WTC11 (cell line): ENCODE data around the gene THOC5. TPM values are rescaled to one million over a fixed set of nuclear protein-coding genes. Genes with fewer than 3 reads are reported as not detected.
"Not testable (repeated sequence)": the region's sequence is repeated elsewhere in the genome, so short reads cannot be mapped to it uniquely, and the experiment has no call there.

Experiments
- ATAC-seq: fragments of 200-7000 bp; cut with Tn5 transposase; 2 replicates; pipeline ENCODE4 v1.10.0; 2021; ENCODE audit warnings: mild to moderate bottlenecking, moderate library complexity
- CTCF ChIA-PET: fragments of 300-600 bp; sonication (Branson Sonifier 250); formaldehyde crosslinking; loops from one replicate; lab custom pipeline; 2021; ENCODE audit warnings: antibody characterized with exemption; lab: Charles Lee
- POLR2A ChIA-PET: fragments of 350-600 bp; sonication (Branson Sonifier 250); formaldehyde crosslinking; loops from one replicate; lab custom pipeline; 2021; ENCODE audit warnings: antibody characterized with exemption; lab: Charles Lee
- DNase-seq: peaks from one replicate; pipeline ENCODE4 v3.0.0; 2021; ENCODE audit warnings: low spot score
- H3K27ac Mint-ChIP-seq: 2 replicates; pipeline ENCODE4 v1.8.0; 2021; ENCODE audit warnings: mixed read lengths
- H3K27me3 Mint-ChIP-seq: 2 replicates; pipeline ENCODE4 v1.8.0; 2021; ENCODE audit warnings: low read depth, mild to moderate bottlenecking, moderate library complexity, mixed read lengths
- H3K36me3 Mint-ChIP-seq: 2 replicates; pipeline ENCODE4 v1.8.0; 2021; ENCODE audit warnings: mixed read lengths
- H3K4me1 Mint-ChIP-seq: 2 replicates; pipeline ENCODE4 v1.8.0; 2022; ENCODE audit warnings: mixed read lengths
- H3K4me3 Mint-ChIP-seq: 2 replicates; pipeline ENCODE4 v1.8.0; 2021; ENCODE audit warnings: mild to moderate bottlenecking, moderate library complexity, mixed read lengths
- H3K9me3 Mint-ChIP-seq: 2 replicates; pipeline ENCODE4 v1.8.0; 2021; ENCODE audit warnings: mixed read lengths
- ATF1 ChIP-seq: sonication (generic); formaldehyde crosslinking; IDR thresholded peaks from 2 replicates; pipeline ENCODE4 v1.8.1; 2023; ENCODE audit warnings: mild to moderate bottlenecking, moderate library complexity, missing genetic modification reagents
- CBFB ChIP-seq: sonication (generic); formaldehyde crosslinking; IDR thresholded peaks from 2 replicates; pipeline ENCODE4 v1.8.1; 2022; ENCODE audit warnings: mild to moderate bottlenecking, low read depth, missing genetic modification reagents
- CREB1 ChIP-seq: sonication (generic); formaldehyde crosslinking; IDR thresholded peaks from 2 replicates; pipeline ENCODE4 v1.8.0; 2023; ENCODE audit warnings: mild to moderate bottlenecking, missing genetic modification reagents
- CTCF ChIP-seq: fragments of 200-600 bp; IDR thresholded peaks from 2 replicates; pipeline ENCODE4 v1.8.0; 2022; ENCODE audit warnings: antibody characterized with exemption
- EMX1 ChIP-seq: fragments of 250-450 bp; sonication (Bioruptor Pico); IDR thresholded peaks from 2 replicates; pipeline ENCODE4 v1.8.0; 2021; ENCODE audit warnings: mild to moderate bottlenecking
- ESRRA ChIP-seq: sonication (generic); formaldehyde crosslinking; IDR thresholded peaks from 2 replicates; pipeline ENCODE4 v1.8.1; 2022; ENCODE audit warnings: mild to moderate bottlenecking, missing genetic modification reagents, borderline replicate concordance
- FOXK1 ChIP-seq: sonication (generic); formaldehyde crosslinking; IDR thresholded peaks from 2 replicates; pipeline ENCODE4 v1.8.0; 2022; ENCODE audit warnings: mild to moderate bottlenecking, moderate library complexity, missing genetic modification reagents
- FOXP1 ChIP-seq: sonication (generic); formaldehyde crosslinking; IDR thresholded peaks from 2 replicates; pipeline ENCODE4 v1.8.0; 2022; ENCODE audit warnings: missing genetic modification reagents, mild to moderate bottlenecking, moderate library complexity, borderline replicate concordance
- GRHL2 ChIP-seq: fragments of 250-450 bp; sonication (Bioruptor Pico); IDR thresholded peaks from 2 replicates; pipeline ENCODE4 v1.8.0; 2022; ENCODE audit warnings: mild to moderate bottlenecking, moderate library complexity; ENCODE audit not compliant: insufficient replicate concordance, severe bottlenecking
- HMGA2 ChIP-seq: fragments of 250-450 bp; sonication (Bioruptor Pico); IDR thresholded peaks from 2 replicates; pipeline ENCODE4 v1.4.0; 2021; ENCODE audit warnings: mild to moderate bottlenecking, moderate library complexity
- NFYB ChIP-seq: sonication (generic); formaldehyde crosslinking; conservative IDR thresholded peaks from 2 replicates; pipeline ENCODE4 v1.8.0; 2022; ENCODE audit warnings: low read depth, missing genetic modification reagents
- NR1H2 ChIP-seq: sonication (generic); formaldehyde crosslinking; IDR thresholded peaks from 2 replicates; pipeline ENCODE4 v1.9.0; 2021; ENCODE audit warnings: mild to moderate bottlenecking, moderate library complexity, missing genetic modification reagents
- PRDM15 ChIP-seq: sonication (generic); formaldehyde crosslinking; IDR thresholded peaks from 2 replicates; pipeline ENCODE4 v1.8.0; 2022; ENCODE audit warnings: missing genetic modification reagents
- SMAD3 ChIP-seq: sonication (generic); formaldehyde crosslinking; IDR thresholded peaks from 2 replicates; pipeline ENCODE4 v1.8.0; 2022; ENCODE audit warnings: missing genetic modification reagents, mild to moderate bottlenecking, borderline replicate concordance
- STAT6 ChIP-seq: sonication (generic); formaldehyde crosslinking; conservative IDR thresholded peaks from 2 replicates; pipeline ENCODE4 v1.8.1; 2023; ENCODE audit warnings: mild to moderate bottlenecking, low read depth, missing genetic modification reagents, moderate library complexity
- TEAD1 ChIP-seq: sonication (generic); formaldehyde crosslinking; IDR thresholded peaks from 2 replicates; pipeline ENCODE4 v1.8.0; 2022; ENCODE audit warnings: mild to moderate bottlenecking, missing genetic modification reagents
- ZBTB21 ChIP-seq: sonication (generic); formaldehyde crosslinking; IDR thresholded peaks from 2 replicates; pipeline ENCODE4 v1.8.1; 2023; ENCODE audit warnings: mild to moderate bottlenecking, missing genetic modification reagents, borderline replicate concordance
- ZNF121 ChIP-seq: sonication (generic); formaldehyde crosslinking; IDR thresholded peaks from 2 replicates; pipeline ENCODE4 v1.8.0; 2023; ENCODE audit warnings: missing genetic modification reagents
- ZNF263 ChIP-seq: sonication (generic); formaldehyde crosslinking; IDR thresholded peaks from 2 replicates; pipeline ENCODE4 v1.8.1; 2022; ENCODE audit warnings: low read depth, mild to moderate bottlenecking, moderate library complexity, missing genetic modification reagents
- ZNF425 ChIP-seq: fragments of 250-450 bp; sonication (Bioruptor Pico); conservative IDR thresholded peaks from 2 replicates; pipeline ENCODE4 v1.9.0; 2021; ENCODE audit warnings: mild to moderate bottlenecking
- total RNA-seq: library from RNA; stranded (reverse); gene quantifications from 3 replicates; pipeline ENCODE4 v1.2.3, GENCODE V29; 2021

Gene THOC5
- total RNA-seq, 1 experiment from 2014 or later, result 51.2 TPM

GRCh38 chr22:29598684-29599020, 45.1 kb upstream of the THOC5 start:
- no peak for TF ChIP-seq HMGA2
- no peak for TF ChIP-seq FOXK1 (CRISPR knock-in tag)
- no peak for TF ChIP-seq FOXP1 (CRISPR knock-in tag)
- no peak for TF ChIP-seq NR1H2 (CRISPR knock-in tag)
- no peak for TF ChIP-seq NFYB
- TF ChIP-seq ESRRA, result no peak
- TF ChIP-seq ZBTB21, result no peak
- no peak for TF ChIP-seq ZNF425
- ChIA-PET CTCF (interaction anchor here (1.9 to 3.0 kb wide), 3 partner anchors 9 to 11 kb away, joined by 9 to 11 read pairs (median 11); no protein-coding TSS in a partner anchor), POLR2A (no interaction called here)
- no peaks in the 10 kb centered on the region for H3K36me3 Mint-ChIP-seq
- no peak for DNase-seq
- peak overlapping the region; percentile 50 for H3K4me3 Mint-ChIP-seq
- ATAC-seq, result no peak
- H3K27ac Mint-ChIP-seq, result no peak overlapping the region
- peaks cover 4% of the 10 kb centered on the region for H3K4me1 Mint-ChIP-seq
- peaks cover 16% of the 10 kb centered on the region for H3K27me3 Mint-ChIP-seq
- H3K9me3 Mint-ChIP-seq, result peaks cover 9% of the 10 kb centered on the region

- DNase-seq, result peak; percentile 26
- ATAC-seq, H3K4me1 Mint-ChIP-seq, POLR2A ChIA-PET, H3K9me3 Mint-ChIP-seq, H3K27ac Mint-ChIP-seq, H3K36me3 Mint-ChIP-seq: not testable (repeated sequence)
- CTCF ChIA-PET, result interaction anchor here (1.6 to 3.0 kb wide), 4 partner anchors 8 to 27 kb away, joined by 5 to 11 read pairs (median 10); no protein-coding TSS in a partner anchor
- peak overlapping the region; percentile 50 for H3K4me3 Mint-ChIP-seq
- peaks cover 16% of the 10 kb centered on the region for H3K27me3 Mint-ChIP-seq
Measured at GRCh38 chr22:29597871-29598683, 44.5 kb upstream of the THOC5 start.

- DNase-seq, result no peak
- no peak overlapping the region for H3K4me3 Mint-ChIP-seq
- no peaks in the 10 kb centered on the region for H3K36me3 Mint-ChIP-seq
- TF ChIP-seq STAT6 (CRISPR knock-in tag) (no peak), EMX1 (no peak), CREB1 (CRISPR knock-in tag) (no peak), CBFB (no peak), ZNF263 (CRISPR knock-in tag) (no peak), ATF1 (CRISPR knock-in tag) (no peak), TEAD1 (CRISPR knock-in tag) (no peak), CTCF (no peak), PRDM15 (no peak), GRHL2 (CRISPR knock-in tag) (no peak), SMAD3 (CRISPR knock-in tag) (no peak), ZNF121 (CRISPR knock-in tag) (no peak)
- CTCF ChIA-PET, result interaction anchor here (0.7 to 3.0 kb wide), 3 partner anchors 9 to 119 kb away, joined by 3 to 11 read pairs (median 5); no protein-coding TSS in a partner anchor
- H3K27ac Mint-ChIP-seq, result no peak overlapping the region
- peaks cover 9% of the 10 kb centered on the region for H3K9me3 Mint-ChIP-seq
- peaks cover 4% of the 10 kb centered on the region for H3K4me1 Mint-ChIP-seq
- ATAC-seq, result no peak
- POLR2A ChIA-PET, result no interaction called here
- peaks cover 16% of the 10 kb centered on the region for H3K27me3 Mint-ChIP-seq
Measured at GRCh38 chr22:29596408-29596807, 42.9 kb upstream of the THOC5 start.

- H3K27ac Mint-ChIP-seq, H3K4me3 Mint-ChIP-seq, H3K9me3 Mint-ChIP-seq, DNase-seq, ATAC-seq, CTCF ChIA-PET, H3K36me3 Mint-ChIP-seq, H3K4me1 Mint-ChIP-seq: not testable (repeated sequence)
- peaks cover 16% of the 10 kb centered on the region for H3K27me3 Mint-ChIP-seq
- POLR2A ChIA-PET, result interaction anchor here (0.7 kb wide), 1 partner anchor 38 kb away, joined by 5 read pairs; no protein-coding TSS in a partner anchor
Measured at GRCh38 chr22:29594447-29594846, 40.9 kb upstream of the THOC5 start.
